ENCODE results near the gene CCNK. TPM values are rescaled to one million over a fixed set of nuclear protein-coding genes. Genes with fewer than 3 reads are reported as not detected.

The CCNK gene
- total and polyA plus RNA-seq, 10 of the 15 experiments (the other 5 are each of a cell fraction or from before 2014, with no cell fraction given), result 10.8 to 88.0 (median 22.5) TPM

DNA sequence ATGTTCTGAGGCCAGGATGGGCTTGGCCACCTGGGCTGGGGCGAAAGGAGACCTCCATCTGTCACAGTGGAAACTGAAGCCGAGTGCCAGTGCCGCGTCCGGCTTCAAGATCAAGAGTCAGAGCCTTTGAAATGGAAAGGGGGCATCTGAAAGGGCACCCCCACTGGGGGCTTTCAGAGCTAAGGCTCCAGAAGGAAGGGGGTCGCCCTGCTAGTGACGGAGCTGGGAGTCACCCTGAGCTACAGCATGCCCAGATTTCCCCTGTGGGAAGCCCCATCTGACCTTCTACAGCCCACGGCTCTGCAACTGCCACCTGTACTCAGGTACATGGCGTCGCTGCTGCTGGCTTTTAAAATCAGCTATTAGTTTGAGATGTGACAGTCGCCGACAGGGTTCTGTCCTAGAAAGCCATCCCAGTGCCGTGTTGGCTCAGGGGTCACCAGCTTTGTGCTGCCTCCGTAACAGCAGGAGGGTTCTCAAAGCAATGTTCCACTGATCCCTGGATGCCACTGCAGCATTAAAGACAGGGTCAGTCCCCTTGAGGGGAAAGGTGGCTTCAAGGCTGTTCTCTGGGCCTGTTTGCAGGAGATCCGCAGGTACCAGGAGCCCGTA, 31.5 kb downstream of the CCNK start (continued):
- no peak for TF ChIP-seq PRDM15 (CRISPR knock-in tag; IDR thresholded peaks at IDR 0.05)
- TF ChIP-seq ETV6 (conservative IDR thresholded peaks at IDR 0.05 in 1 of 2, IDR thresholded peaks at IDR 0.05 in 1 of 2; ENCODE audit: borderline replicate concordance in 1 of 2, low read depth in 1 of 2), result no peak
- TF ChIP-seq ZNF687 (IDR thresholded peaks at IDR 0.05), result no peak
- TF ChIP-seq KLF5 (IDR thresholded peaks at IDR 0.05; ENCODE audit: partially characterized antibody), result no peak
- no peak for TF ChIP-seq PBX3 (IDR thresholded peaks at IDR 0.05; ENCODE audit: insufficient replicate concordance, low read depth, low read length)
- TF ChIP-seq, protein P1, sequence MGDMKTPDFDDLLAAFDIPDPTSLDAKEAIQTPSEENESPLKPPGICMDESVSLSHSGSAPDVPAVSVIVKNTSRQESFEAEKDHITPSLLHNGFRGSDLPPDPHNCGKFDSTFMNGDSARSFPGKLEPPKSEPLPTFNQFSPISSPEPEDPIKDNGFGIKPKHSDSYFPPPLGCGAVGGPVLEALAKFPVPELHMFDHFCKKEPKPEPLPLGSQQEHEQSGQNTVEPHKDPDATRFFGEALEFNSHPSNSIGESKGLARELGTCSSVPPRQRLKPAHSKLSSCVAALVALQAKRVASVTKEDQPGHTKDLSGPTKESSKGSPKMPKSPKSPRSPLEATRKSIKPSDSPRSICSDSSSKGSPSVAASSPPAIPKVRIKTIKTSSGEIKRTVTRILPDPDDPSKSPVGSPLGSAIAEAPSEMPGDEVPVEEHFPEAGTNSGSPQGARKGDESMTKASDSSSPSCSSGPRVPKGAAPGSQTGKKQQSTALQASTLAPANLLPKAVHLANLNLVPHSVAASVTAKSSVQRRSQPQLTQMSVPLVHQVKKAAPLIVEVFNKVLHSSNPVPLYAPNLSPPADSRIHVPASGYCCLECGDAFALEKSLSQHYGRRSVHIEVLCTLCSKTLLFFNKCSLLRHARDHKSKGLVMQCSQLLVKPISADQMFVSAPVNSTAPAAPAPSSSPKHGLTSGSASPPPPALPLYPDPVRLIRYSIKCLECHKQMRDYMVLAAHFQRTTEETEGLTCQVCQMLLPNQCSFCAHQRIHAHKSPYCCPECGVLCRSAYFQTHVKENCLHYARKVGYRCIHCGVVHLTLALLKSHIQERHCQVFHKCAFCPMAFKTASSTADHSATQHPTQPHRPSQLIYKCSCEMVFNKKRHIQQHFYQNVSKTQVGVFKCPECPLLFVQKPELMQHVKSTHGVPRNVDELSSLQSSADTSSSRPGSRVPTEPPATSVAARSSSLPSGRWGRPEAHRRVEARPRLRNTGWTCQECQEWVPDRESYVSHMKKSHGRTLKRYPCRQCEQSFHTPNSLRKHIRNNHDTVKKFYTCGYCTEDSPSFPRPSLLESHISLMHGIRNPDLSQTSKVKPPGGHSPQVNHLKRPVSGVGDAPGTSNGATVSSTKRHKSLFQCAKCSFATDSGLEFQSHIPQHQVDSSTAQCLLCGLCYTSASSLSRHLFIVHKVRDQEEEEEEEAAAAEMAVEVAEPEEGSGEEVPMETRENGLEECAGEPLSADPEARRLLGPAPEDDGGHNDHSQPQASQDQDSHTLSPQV (IDR thresholded peaks at IDR 0.05), result no peak

Data from GM12878 (cell line).